Lung (tissue), 12 donors: ENCODE measurements around the gene COMT. TPM values are rescaled to one million over a fixed set of nuclear protein-coding genes. Genes with fewer than 3 reads are reported as not detected.
"Not testable (repeated sequence)": the region's sequence is repeated elsewhere in the genome, so short reads cannot be mapped to it uniquely, and the experiment has no call there.

Experiments used
- ATAC-seq: fragments of 200-7000 bp; cut with Tn5 transposase; one replicate; pipeline ENCODE4 v1.9.1; 2020; ENCODE audit warnings: moderate number of reproducible peaks; ENCODE audit not compliant: insufficient read depth, low FRiP score
- DNase-seq, 3 donors: peaks; one replicate each; pipeline ENCODE4 v3.0.0-alpha.2; 2013 to 2017
- H3K27ac ChIP-seq, 2 donors: one replicate each; pipeline ENCODE4 v1.5.1; 2013; ENCODE audit warnings: mild to moderate bottlenecking in 2 of 2, moderate library complexity in 2 of 2, control low read depth in 1 of 2, inconsistent platforms in 1 of 2, low read depth in 1 of 2, low read length in 1 of 2
- H3K27me3 ChIP-seq, 3 donors: one replicate each; pipeline ENCODE4 v1.5.1; 2013; ENCODE audit warnings: low read length in 2 of 3; ENCODE audit not compliant: control insufficient read depth in 3 of 3, insufficient read depth in 3 of 3
- H3K36me3 ChIP-seq, 4 donors: one replicate each; pipeline ENCODE4 v1.5.1; 2013; ENCODE audit warnings: low read length in 4 of 4, mild to moderate bottlenecking in 1 of 4, moderate library complexity in 1 of 4; ENCODE audit not compliant: control insufficient read depth in 4 of 4, insufficient read depth in 4 of 4
- H3K4me1 ChIP-seq, 5 donors: one replicate each; pipeline ENCODE4 v1.5.1; 2013; ENCODE audit warnings: low read length in 5 of 5, mild to moderate bottlenecking in 2 of 5, moderate library complexity in 1 of 5; ENCODE audit not compliant: control insufficient read depth in 5 of 5, insufficient read depth in 5 of 5
- H3K4me3 ChIP-seq: one replicate; pipeline ENCODE4 v1.5.1; 2013; ENCODE audit warnings: mild to moderate bottlenecking, control low read depth, moderate library complexity
- H3K9ac ChIP-seq, 2 donors: one replicate each; pipeline ENCODE4 v1.5.1; 2013; ENCODE audit warnings: low read length in 2 of 2, control low read depth in 1 of 2; ENCODE audit not compliant: insufficient read depth in 1 of 2
- H3K9me3 ChIP-seq, 4 donors: one replicate each; pipeline ENCODE4 v1.5.1; 2013; ENCODE audit warnings: low read length in 3 of 4, mild to moderate bottlenecking in 1 of 4, moderate library complexity in 1 of 4; ENCODE audit not compliant: control insufficient read depth in 4 of 4, insufficient read depth in 3 of 4
- WGBS, 2 donors: extraction: QIAGEN DNeasy Blood & Tissue Kit; methylation state at CpG; one replicate each; pipeline ENCODE4 v1.1.7; 2013; 5-methylcytosine and 5-hydroxymethylcytosine counted together
- polyA plus RNA-seq, 2 donors: library from polyadenylated mRNA; stranded (reverse); fragments of 200-250 nt; gene quantifications; one replicate each; pipeline ENCODE4 v1.2.1, GENCODE V29; 2013
- total RNA-seq, 2 donors: library from RNA; depleted of rRNA in 1 of 2; stranded (reverse); fragments of >200 nt in 1 of 2; gene quantifications; one replicate each; pipeline ENCODE4 v1.2.1, GENCODE V29; 2014 to 2021
- TF ChIP-seq, protein P1 (sequence below): IDR thresholded peaks from 2 replicates; pipeline ENCODE4 v1.5.1; 2012; ENCODE audit warnings: mild to moderate bottlenecking; ENCODE audit errors: control extremely low read depth, extremely low read depth
- donor health status: control.
- donor health status: control.
- donor health status: Bipolar disorder and iron deficiency.
- donor health status: healthy.
- donor health status: DM: yes; HTN: yes; CAD: no.

The COMT gene
- total and polyA plus RNA-seq, 4 donors, result 147 to 272 (median 208) TPM

GRCh38 chr22:19931514-19931913, 10.1 kb upstream of the COMT start:
- ATAC-seq (no peak), DNase-seq (no peak)
- no peaks in the 10 kb centered on the region for H3K27me3 ChIP-seq
- no peak overlapping the region for H3K27ac ChIP-seq
- no peak overlapping the region for H3K9ac ChIP-seq
- H3K36me3 ChIP-seq, result peaks cover 0 to 7% (median 0%) of the 10 kb centered on the region in 4 donors
- WGBS, 2 donors, result 98 to 99% methylated on average over 8 of the region's 8 CpGs
- H3K4me3 ChIP-seq, result no peak overlapping the region
- peaks cover 0 to 3% (median 0%) of the 10 kb centered on the region in 4 donors for H3K9me3 ChIP-seq
- TF ChIP-seq, protein P1, sequence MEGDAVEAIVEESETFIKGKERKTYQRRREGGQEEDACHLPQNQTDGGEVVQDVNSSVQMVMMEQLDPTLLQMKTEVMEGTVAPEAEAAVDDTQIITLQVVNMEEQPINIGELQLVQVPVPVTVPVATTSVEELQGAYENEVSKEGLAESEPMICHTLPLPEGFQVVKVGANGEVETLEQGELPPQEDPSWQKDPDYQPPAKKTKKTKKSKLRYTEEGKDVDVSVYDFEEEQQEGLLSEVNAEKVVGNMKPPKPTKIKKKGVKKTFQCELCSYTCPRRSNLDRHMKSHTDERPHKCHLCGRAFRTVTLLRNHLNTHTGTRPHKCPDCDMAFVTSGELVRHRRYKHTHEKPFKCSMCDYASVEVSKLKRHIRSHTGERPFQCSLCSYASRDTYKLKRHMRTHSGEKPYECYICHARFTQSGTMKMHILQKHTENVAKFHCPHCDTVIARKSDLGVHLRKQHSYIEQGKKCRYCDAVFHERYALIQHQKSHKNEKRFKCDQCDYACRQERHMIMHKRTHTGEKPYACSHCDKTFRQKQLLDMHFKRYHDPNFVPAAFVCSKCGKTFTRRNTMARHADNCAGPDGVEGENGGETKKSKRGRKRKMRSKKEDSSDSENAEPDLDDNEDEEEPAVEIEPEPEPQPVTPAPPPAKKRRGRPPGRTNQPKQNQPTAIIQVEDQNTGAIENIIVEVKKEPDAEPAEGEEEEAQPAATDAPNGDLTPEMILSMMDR, result no peak
- peaks cover 0 to 3% (median 0%) of the 10 kb centered on the region in 5 donors for H3K4me1 ChIP-seq

- H3K36me3 ChIP-seq, result peaks cover 0 to 7% (median 0%) of the 10 kb centered on the region in 4 donors
- H3K27ac ChIP-seq, result no peak overlapping the region
- no peak overlapping the region for H3K9ac ChIP-seq
- H3K9me3 ChIP-seq, result peaks cover 0 to 5% (median 0%) of the 10 kb centered on the region in 4 donors
- ATAC-seq (peak; percentile 51), DNase-seq (no peak)
- 57 to 62% methylated on average over 12 of the region's 12 CpGs for WGBS, 2 donors
- H3K4me3 ChIP-seq, result no peak overlapping the region
- TF ChIP-seq, protein P1, result no peak
- no peaks in the 10 kb centered on the region for H3K27me3 ChIP-seq
- peaks cover 0 to 3% (median 0%) of the 10 kb centered on the region in 5 donors for H3K4me1 ChIP-seq
These were observed 9.0 kb upstream of the COMT start for GRCh38 chr22:19932367-19933206.

GRCh38 chr22:19933341-19934241, 8.0 kb upstream of the COMT start:
- H3K4me1 ChIP-seq, result peaks cover 0 to 3% (median 0%) of the 10 kb centered on the region in 5 donors
- TF ChIP-seq, protein P1, result no peak
- peaks cover 0 to 5% (median 0%) of the 10 kb centered on the region in 4 donors for H3K9me3 ChIP-seq
- WGBS, 2 donors, result 88 to 89% methylated on average over 9 of the region's 9 CpGs
- H3K27me3 ChIP-seq, result no peaks in the 10 kb centered on the region
- DNase-seq (no peak), ATAC-seq (no peak)
- no peak overlapping the region for H3K4me3 ChIP-seq
- H3K27ac ChIP-seq, result no peak overlapping the region
- H3K36me3 ChIP-seq, result peaks cover 0 to 7% (median 0%) of the 10 kb centered on the region in 4 donors
- no peak overlapping the region for H3K9ac ChIP-seq

DNA sequence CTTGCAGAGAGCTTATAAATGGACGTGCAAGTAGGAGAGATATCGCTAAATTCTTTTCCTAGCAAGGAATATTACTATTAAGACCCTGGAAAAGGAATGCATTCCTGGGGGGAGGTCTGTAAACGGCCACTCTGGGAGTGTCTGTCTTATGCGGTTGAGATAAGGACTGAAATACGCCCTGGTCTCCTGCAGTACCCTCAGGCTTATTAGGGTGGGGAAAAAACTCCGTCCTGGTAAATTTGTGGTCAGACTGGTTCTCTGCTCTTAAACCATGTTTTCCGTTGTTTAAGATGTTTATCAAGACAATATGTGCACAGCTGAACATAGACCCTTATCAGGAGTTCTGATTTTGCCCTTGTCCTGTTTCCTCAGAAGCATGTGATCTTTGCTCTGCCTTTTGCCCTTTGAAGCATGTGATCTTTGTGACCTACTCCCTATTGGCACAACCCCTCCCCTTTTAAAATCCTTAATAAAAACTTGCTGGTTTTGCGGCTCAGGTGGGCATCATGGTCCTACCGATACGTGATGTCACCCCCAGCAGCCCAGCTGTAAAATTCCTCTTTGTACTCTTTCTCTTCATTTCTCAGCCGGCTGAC, 6.4 kb upstream of the COMT start:
- H3K27me3 ChIP-seq, H3K4me3 ChIP-seq, ATAC-seq, H3K9me3 ChIP-seq, H3K9ac ChIP-seq, H3K4me1 ChIP-seq, H3K36me3 ChIP-seq, DNase-seq, H3K27ac ChIP-seq: not testable (repeated sequence)
- WGBS, 2 donors, result 77 to 93% methylated on average over 11 of the region's 11 CpGs
